Endothelial cell of umbilical vein (primary cell): ENCODE data around the gene DIS3L2. TPM values are rescaled to one million over a fixed set of nuclear protein-coding genes. Genes with fewer than 3 reads are reported as not detected.

Experiments
- BruUV-seq: library from RNA; stranded (reverse); fragments of 400-500 nt; replicated peaks from 2 replicates; lab custom pipeline; 2021; lab: Mats Ljungman, UMichigan
- CTCF ChIA-PET: fragments of 300-600, 350-600 bp; sonication (Branson Sonifier 250); formaldehyde crosslinking; loops from one replicate; lab custom pipeline; 2021; ENCODE audit warnings: antibody characterized with exemption, inconsistent platforms; lab: Charles Lee
- POLR2A ChIA-PET: fragments of 300-600, 350-600 bp; sonication (Branson Sonifier 250); formaldehyde crosslinking; loops from one replicate; lab custom pipeline; 2021; ENCODE audit warnings: antibody characterized with exemption, inconsistent platforms; lab: Charles Lee
- DNase-seq: peaks from one replicate; pipeline ENCODE4 v3.0.0-alpha.2; 2011; ENCODE audit warnings: low read depth, low spot score
- FAIRE-seq: peaks from 2 replicates; lab custom pipeline; 2011; peaks lifted over from hg19 to GRCh38; lab: Jason Lieb, UNC
- H2AFZ ChIP-seq: 2 replicates; pipeline ENCODE4 v1.6.0; 2012; ENCODE audit warnings: low read depth, low read length, control low read depth, inconsistent platforms
- H3K27ac ChIP-seq: 2 replicates; pipeline ENCODE4 v1.5.1; 2011; ENCODE audit warnings: low read depth, mild to moderate bottlenecking, control low read depth, low read length, moderate library complexity; ENCODE audit not compliant: insufficient read depth
- H3K27me3 ChIP-seq, 2 experiments: 2 replicates each; pipeline versions ENCODE4 v1.6.0 to v1.6.1; 2011; ENCODE audit warnings: low read length in 2 of 2, mixed read lengths in 1 of 2; ENCODE audit not compliant: control insufficient read depth in 2 of 2, insufficient read depth in 2 of 2
- H3K36me3 ChIP-seq, 2 experiments: 2 replicates in 1 of 2; 3 replicates in 1 of 2; pipeline ENCODE4 v1.5.1; 2011; ENCODE audit warnings: low read length in 2 of 2, mild to moderate bottlenecking in 1 of 2, moderate library complexity in 1 of 2; ENCODE audit not compliant: control insufficient read depth in 2 of 2, insufficient read depth in 2 of 2; ENCODE audit errors: extremely low read depth in 1 of 2
- H3K4me1 ChIP-seq: 3 replicates; pipeline ENCODE4 v1.5.1; 2011; ENCODE audit warnings: mild to moderate bottlenecking, low read length; ENCODE audit not compliant: control insufficient read depth, insufficient read depth; ENCODE audit errors: extremely low read depth
- H3K4me2 ChIP-seq: 2 replicates; pipeline ENCODE4 v1.6.1; 2011; ENCODE audit warnings: low read length, control low read depth, mixed read lengths; ENCODE audit not compliant: insufficient read depth
- H3K4me3 ChIP-seq, 3 experiments: fragments of 200-600 bp in 1 of 3; sonication (generic), shearing (Covaris generic) in 1 of 3; replicated peaks in 1 of 3; 2 replicates each; pipeline ENCODE4 v1.5.1; 2011 to 2016; ENCODE audit warnings: control low read depth in 3 of 3, low read length in 3 of 3, mild to moderate bottlenecking in 2 of 3, inconsistent platforms in 1 of 3, low read depth in 1 of 3, moderate library complexity in 1 of 3; ENCODE audit not compliant: insufficient read depth in 1 of 3
- H3K79me2 ChIP-seq: 2 replicates; pipeline ENCODE4 v1.6.0; 2012; ENCODE audit warnings: low read length, inconsistent platforms; ENCODE audit not compliant: control insufficient read depth, insufficient read depth
- H3K9ac ChIP-seq: replicated peaks from 2 replicates; pipeline ENCODE3; 2011; ENCODE audit warnings: low read length, control low read depth; ENCODE audit not compliant: insufficient read depth; ENCODE audit errors: extremely low read depth
- H3K9me1 ChIP-seq: replicated peaks from 3 replicates; pipeline ENCODE4 v1.6.0; 2011; ENCODE audit warnings: mild to moderate bottlenecking, low read length; ENCODE audit not compliant: control insufficient read depth, insufficient read depth; ENCODE audit errors: extremely low read depth
- H3K9me3 ChIP-seq: replicated peaks from 2 replicates; pipeline ENCODE4 v1.5.1; 2012; ENCODE audit warnings: low read length, inconsistent platforms; ENCODE audit not compliant: control insufficient read depth, insufficient read depth
- H4K20me1 ChIP-seq: replicated peaks from 2 replicates; pipeline ENCODE3; 2011; ENCODE audit warnings: mild to moderate bottlenecking, low read length; ENCODE audit not compliant: control insufficient read depth, insufficient read depth; ENCODE audit errors: extremely low read depth
- EZH2 ChIP-seq: IDR thresholded peaks from 2 replicates; pipeline ENCODE4 v1.6.1; 2012; ENCODE audit warnings: borderline replicate concordance, low read depth, mild to moderate bottlenecking, moderate library complexity, low read length, inconsistent platforms; ENCODE audit not compliant: severe bottlenecking
- FOS ChIP-seq: IDR thresholded peaks from 2 replicates; pipeline ENCODE4 v1.6.1; 2011; ENCODE audit warnings: mild to moderate bottlenecking, low read length, moderate library complexity, borderline replicate concordance; ENCODE audit not compliant: insufficient read depth
- GATA2 ChIP-seq: IDR thresholded peaks from 2 replicates; pipeline ENCODE4 v1.7.0; 2011; ENCODE audit warnings: low read depth, mild to moderate bottlenecking, moderate library complexity, mixed read lengths, low read length; ENCODE audit not compliant: insufficient read length, insufficient read depth
- JUN ChIP-seq: IDR thresholded peaks from 2 replicates; pipeline ENCODE4 v1.6.1; 2011; ENCODE audit warnings: borderline replicate concordance, low read depth; ENCODE audit not compliant: insufficient read length, insufficient read depth
- MYC ChIP-seq: IDR thresholded peaks from one replicate; pipeline ENCODE4 v1.6.1; 2011; ENCODE audit warnings: mild to moderate bottlenecking, low read depth, low read length
- POLR2A ChIP-seq: IDR thresholded peaks from 2 replicates; pipeline ENCODE4 v1.6.1; 2012; ENCODE audit warnings: low read depth, mild to moderate bottlenecking, control low read depth, low read length
- POLR2AphosphoS5 ChIP-seq: IDR thresholded peaks from 2 replicates; pipeline ENCODE4 v1.6.1; 2012; ENCODE audit warnings: low read depth, mild to moderate bottlenecking, control low read depth, low read length, moderate library complexity; ENCODE audit not compliant: insufficient read depth
- dilution Hi-C: fragments of 300-500 bp; cut with MboI; formaldehyde crosslinking; loops from one replicate; pipeline ENCODE4 v1.15.0; 2019; ENCODE audit warnings: low sequenced_read_pairs; ENCODE audit not compliant: extremely low pct_ligation_motif_present
- intact Hi-C: fragments of 100-400 bp; cut with micrococcal nuclease; formaldehyde crosslinking; loops from one replicate; pipeline ENCODE4 v1.10.0; 2022
- polyA plus RNA-seq, 4 experiments: library from polyadenylated mRNA; depleted of rRNA in 3 of 4; stranded (reverse) in 3 of 4; unstranded in 1 of 4; fragments of >200 nt; gene quantifications; 2 replicates each; pipeline versions ENCODE4 v1.2.1 to v1.2.3, GENCODE V29; 2011 to 2012; ENCODE audit warnings: missing spikeins in 1 of 4
- total RNA-seq: library from RNA; stranded (reverse); gene quantifications from 2 replicates; pipeline ENCODE4 v1.2.3, GENCODE V29; 2021
- TF ChIP-seq, protein P1 (sequence below): IDR thresholded peaks from 2 replicates; pipeline ENCODE4 v1.6.1; 2011; ENCODE audit not compliant: insufficient read depth, insufficient read length
- TF ChIP-seq, protein P2 (sequence below), 2 donors: IDR thresholded peaks; 1 replicate in 1 of 2; 2 replicates in 1 of 2; pipeline ENCODE4 v1.5.1; 2011; ENCODE audit warnings: low read length in 2 of 2, mild to moderate bottlenecking in 2 of 2, moderate library complexity in 2 of 2, control low read depth in 1 of 2, inconsistent platforms in 1 of 2, low read depth in 1 of 2; ENCODE audit not compliant: insufficient read depth in 1 of 2; ENCODE audit errors: extremely low read depth in 1 of 2

DIS3L2 gene
- total and polyA plus RNA-seq, 2 donors (not counting 3 experiments of a cell fraction or from before 2014, with no cell fraction given) = 14.6 to 31.2 TPM

DNA sequence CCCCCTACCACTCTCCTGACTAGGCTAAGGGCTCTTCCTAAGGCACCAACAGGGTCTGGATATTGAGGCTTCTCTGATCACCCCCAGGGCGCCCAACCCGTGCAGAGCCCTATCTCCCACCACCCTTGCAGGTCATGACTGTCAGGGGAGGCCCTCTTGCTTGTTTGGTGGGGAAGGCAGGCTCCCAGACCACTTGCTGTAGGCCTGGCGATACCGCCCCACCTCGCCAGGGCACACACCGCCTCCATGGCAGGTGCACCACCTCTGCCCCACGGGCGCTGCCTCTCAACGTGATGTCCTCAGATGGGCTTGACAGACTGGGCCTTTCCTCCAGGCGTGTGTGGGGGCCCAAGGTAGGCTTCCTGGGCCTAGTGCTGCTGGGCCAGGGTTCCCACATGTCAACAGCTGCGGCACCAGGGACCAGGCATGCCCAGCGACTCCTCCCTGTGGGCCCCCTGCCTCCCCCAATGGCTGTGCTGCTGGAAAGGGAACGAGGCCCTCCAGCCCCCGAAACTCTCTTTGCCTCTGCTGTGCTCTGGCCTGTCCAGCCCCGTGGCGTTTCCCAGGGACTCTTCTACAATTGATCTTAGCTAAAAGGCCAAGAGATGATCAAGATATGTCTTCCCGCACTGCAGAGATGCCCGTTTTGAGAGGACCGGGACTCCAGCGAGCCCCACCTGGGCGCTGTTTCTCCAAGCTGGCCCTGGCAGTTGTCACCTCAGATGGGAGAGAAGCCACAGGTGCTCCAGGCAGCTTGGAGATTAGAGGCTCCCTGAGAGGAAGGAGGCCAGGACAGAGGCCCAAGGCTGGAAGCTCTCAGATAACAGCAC, 42.8 kb upstream of the DIS3L2 start:
- FAIRE-seq = no peak
- no peak for DNase-seq
- intact Hi-C loops = no loop called here
- no peak overlapping the region for H2AFZ ChIP-seq
- ChIA-PET CTCF (interaction anchor here (1.1 to 1.5 kb wide), 2 partner anchors 18 to 224 kb away, joined by 3 to 4 read pairs; no protein-coding TSS in a partner anchor), POLR2A (no interaction called here)
- no peak overlapping the region for H3K27ac ChIP-seq
- BruUV-seq = no TSS peak
- no peak overlapping the region for H3K4me3 ChIP-seq
- H3K4me1 ChIP-seq = no peaks in the 10 kb centered on the region
- no peaks in the 10 kb centered on the region for H3K9me3 ChIP-seq
- no peaks in the 10 kb centered on the region for H3K79me2 ChIP-seq
- dilution Hi-C loops = no loop called here
- H4K20me1 ChIP-seq = no peaks in the 10 kb centered on the region
- H3K9me1 ChIP-seq = no peaks in the 10 kb centered on the region
- no peak overlapping the region for H3K4me2 ChIP-seq
- H3K9ac ChIP-seq = no peak overlapping the region
- peaks cover 8 to 17% of the 10 kb centered on the region in 2 experiments for H3K27me3 ChIP-seq
- no peaks in the 10 kb centered on the region for H3K36me3 ChIP-seq
- TF ChIP-seq POLR2A (no peak), POLR2AphosphoS5 (no peak), JUN (no peak), EZH2 (no peak), FOS (no peak), MYC (no peak), GATA2 (no peak)
- TF ChIP-seq, protein P1, sequence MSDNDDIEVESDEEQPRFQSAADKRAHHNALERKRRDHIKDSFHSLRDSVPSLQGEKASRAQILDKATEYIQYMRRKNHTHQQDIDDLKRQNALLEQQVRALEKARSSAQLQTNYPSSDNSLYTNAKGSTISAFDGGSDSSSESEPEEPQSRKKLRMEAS = no peak
- TF ChIP-seq, protein P2, sequence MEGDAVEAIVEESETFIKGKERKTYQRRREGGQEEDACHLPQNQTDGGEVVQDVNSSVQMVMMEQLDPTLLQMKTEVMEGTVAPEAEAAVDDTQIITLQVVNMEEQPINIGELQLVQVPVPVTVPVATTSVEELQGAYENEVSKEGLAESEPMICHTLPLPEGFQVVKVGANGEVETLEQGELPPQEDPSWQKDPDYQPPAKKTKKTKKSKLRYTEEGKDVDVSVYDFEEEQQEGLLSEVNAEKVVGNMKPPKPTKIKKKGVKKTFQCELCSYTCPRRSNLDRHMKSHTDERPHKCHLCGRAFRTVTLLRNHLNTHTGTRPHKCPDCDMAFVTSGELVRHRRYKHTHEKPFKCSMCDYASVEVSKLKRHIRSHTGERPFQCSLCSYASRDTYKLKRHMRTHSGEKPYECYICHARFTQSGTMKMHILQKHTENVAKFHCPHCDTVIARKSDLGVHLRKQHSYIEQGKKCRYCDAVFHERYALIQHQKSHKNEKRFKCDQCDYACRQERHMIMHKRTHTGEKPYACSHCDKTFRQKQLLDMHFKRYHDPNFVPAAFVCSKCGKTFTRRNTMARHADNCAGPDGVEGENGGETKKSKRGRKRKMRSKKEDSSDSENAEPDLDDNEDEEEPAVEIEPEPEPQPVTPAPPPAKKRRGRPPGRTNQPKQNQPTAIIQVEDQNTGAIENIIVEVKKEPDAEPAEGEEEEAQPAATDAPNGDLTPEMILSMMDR (IDR thresholded peaks at IDR 0.05; ENCODE audit: extremely low read depth in 1 of 2, insufficient read depth in 1 of 2, low read depth in 1 of 2, low read length in 2 of 2) = no peak
